CD4-positive, alpha-beta T cell (primary cell): Measurements from ENCODE around the gene RMP24.

Experiments
- ATAC-seq: fragments of 200-7000 bp; cut with Tn5 transposase; one replicate; pipeline ENCODE4 v1.10.0; 2022; ENCODE audit warnings: mild to moderate bottlenecking; ENCODE audit not compliant: poor library complexity
- CTCF ChIA-PET: fragments of 350-600 bp; sonication (Branson Sonifier 250); formaldehyde crosslinking; loops from one replicate; lab custom pipeline; 2021; ENCODE audit warnings: antibody characterized with exemption, inconsistent platforms; lab: Charles Lee
- POLR2A ChIA-PET: fragments of 350-600 bp; sonication (Branson Sonifier 250); formaldehyde crosslinking; loops from one replicate; lab custom pipeline; 2021; ENCODE audit warnings: antibody characterized with exemption, inconsistent platforms; lab: Charles Lee
- DNase-seq, 14 experiments: peaks; one replicate each; pipeline ENCODE4 v3.0.0-alpha.2; 2013 to 2020; ENCODE audit warnings: mixed read lengths in 2 of 14
- H3K27ac ChIP-seq, 2 donors: one replicate each; pipeline versions ENCODE4 v1.5.1 to v1.7.0; 2013; ENCODE audit warnings: low read length in 2 of 2, low read depth in 1 of 2, mild to moderate bottlenecking in 1 of 2
- H3K27me3 ChIP-seq, 2 experiments: 1 replicate in 1 of 2; 2 replicates in 1 of 2; pipeline versions ENCODE4 v1.6.1 to v1.7.0; 2013; ENCODE audit warnings: low read length in 2 of 2, control low read depth in 1 of 2, mild to moderate bottlenecking in 1 of 2, moderate library complexity in 1 of 2; ENCODE audit not compliant: insufficient read depth in 2 of 2, control insufficient read depth in 1 of 2
- H3K36me3 ChIP-seq: one replicate; pipeline ENCODE4 v1.6.1; 2013; ENCODE audit warnings: low read length, control low read depth; ENCODE audit not compliant: insufficient read depth
- H3K4me1 ChIP-seq: one replicate; pipeline ENCODE4 v1.6.1; 2013; ENCODE audit warnings: low read length, control low read depth; ENCODE audit not compliant: insufficient read depth
- H3K4me3 ChIP-seq: one replicate; pipeline ENCODE4 v1.5.1; 2013; ENCODE audit warnings: mild to moderate bottlenecking, low read length, moderate library complexity
- H3K9me3 ChIP-seq, 2 experiments: 1 replicate in 1 of 2; 2 replicates in 1 of 2; pipeline versions ENCODE4 v1.6.1 to v1.7.0; 2013; ENCODE audit warnings: low read length in 2 of 2, mild to moderate bottlenecking in 2 of 2, control low read depth in 1 of 2, moderate library complexity in 1 of 2; ENCODE audit not compliant: control insufficient read depth in 1 of 2, insufficient read depth in 1 of 2
- H3K27ac Mint-ChIP-seq: one replicate; pipeline ENCODE4 v1.8.0; 2020; ENCODE audit warnings: mixed read lengths
- H3K27me3 Mint-ChIP-seq: one replicate; pipeline ENCODE4 v1.8.0; 2021; ENCODE audit warnings: mixed read lengths
- H3K36me3 Mint-ChIP-seq: one replicate; pipeline ENCODE4 v1.8.0; 2021; ENCODE audit warnings: low read depth, mixed read lengths
- H3K4me1 Mint-ChIP-seq: one replicate; pipeline ENCODE4 v1.8.0; 2021; ENCODE audit warnings: low read depth, mixed read lengths
- H3K4me3 Mint-ChIP-seq: one replicate; pipeline ENCODE4 v1.8.0; 2020; ENCODE audit warnings: mild to moderate bottlenecking, mixed read lengths
- H3K9me3 Mint-ChIP-seq: one replicate; pipeline ENCODE4 v1.8.0; 2020; ENCODE audit warnings: mixed read lengths
- intact Hi-C, 2 experiments: fragments of 100-400 bp; cut with DNase I in 1 of 2; cut with micrococcal nuclease in 1 of 2; formaldehyde crosslinking; loops; one replicate each; pipeline versions ENCODE4 v1.15.1 to v1.9.0; 2023 to 2025; cut with DNase I, micrococcal nuclease
- TF ChIP-seq, protein P1 (sequence below): fragments of 200-600 bp; IDR thresholded peaks from one replicate; pipeline ENCODE4 v1.8.0; 2022; ENCODE audit warnings: antibody characterized with exemption, mild to moderate bottlenecking

RMP24 gene

DNA sequence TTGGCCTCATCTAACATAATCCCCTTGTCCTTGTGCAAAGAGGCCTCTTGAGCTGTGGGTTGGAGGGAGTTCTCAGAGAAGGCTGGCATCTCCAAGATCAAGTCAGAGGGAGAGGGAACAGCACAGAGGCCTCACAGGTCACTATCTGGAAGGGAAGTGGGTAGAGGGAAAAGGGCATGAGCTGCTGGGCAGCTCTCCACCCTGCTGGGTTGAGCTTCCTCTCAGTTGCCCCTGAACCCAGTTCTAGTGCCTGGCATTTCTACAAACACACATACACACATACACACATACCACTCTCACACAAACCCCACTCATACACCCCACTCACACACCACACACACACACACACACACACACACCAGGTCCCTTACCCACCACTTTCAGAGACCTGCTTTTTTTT is 30.3 kb upstream of the RMP24 start:
- H3K36me3 ChIP-seq: no peaks in the 10 kb centered on the region
- no peaks in the 10 kb centered on the region for H3K27me3 ChIP-seq
- H3K27me3 Mint-ChIP-seq: peaks cover 12% of the 10 kb centered on the region
- no peaks in the 10 kb centered on the region for H3K4me1 Mint-ChIP-seq
- no peaks in the 10 kb centered on the region for H3K4me1 ChIP-seq
- no peaks in the 10 kb centered on the region for H3K9me3 Mint-ChIP-seq
- TF ChIP-seq, protein P1, sequence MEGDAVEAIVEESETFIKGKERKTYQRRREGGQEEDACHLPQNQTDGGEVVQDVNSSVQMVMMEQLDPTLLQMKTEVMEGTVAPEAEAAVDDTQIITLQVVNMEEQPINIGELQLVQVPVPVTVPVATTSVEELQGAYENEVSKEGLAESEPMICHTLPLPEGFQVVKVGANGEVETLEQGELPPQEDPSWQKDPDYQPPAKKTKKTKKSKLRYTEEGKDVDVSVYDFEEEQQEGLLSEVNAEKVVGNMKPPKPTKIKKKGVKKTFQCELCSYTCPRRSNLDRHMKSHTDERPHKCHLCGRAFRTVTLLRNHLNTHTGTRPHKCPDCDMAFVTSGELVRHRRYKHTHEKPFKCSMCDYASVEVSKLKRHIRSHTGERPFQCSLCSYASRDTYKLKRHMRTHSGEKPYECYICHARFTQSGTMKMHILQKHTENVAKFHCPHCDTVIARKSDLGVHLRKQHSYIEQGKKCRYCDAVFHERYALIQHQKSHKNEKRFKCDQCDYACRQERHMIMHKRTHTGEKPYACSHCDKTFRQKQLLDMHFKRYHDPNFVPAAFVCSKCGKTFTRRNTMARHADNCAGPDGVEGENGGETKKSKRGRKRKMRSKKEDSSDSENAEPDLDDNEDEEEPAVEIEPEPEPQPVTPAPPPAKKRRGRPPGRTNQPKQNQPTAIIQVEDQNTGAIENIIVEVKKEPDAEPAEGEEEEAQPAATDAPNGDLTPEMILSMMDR: no peak
- H3K4me3 ChIP-seq: no peak overlapping the region
- ChIA-PET CTCF (interaction anchor here (2.0 kb wide), 1 partner anchor 8 kb away, joined by 5 read pairs; no protein-coding TSS in a partner anchor), POLR2A (no interaction called here)
- ATAC-seq (no peak), DNase-seq (no peak)
- H3K27ac ChIP-seq: no peak overlapping the region
- no peaks in the 10 kb centered on the region for H3K36me3 Mint-ChIP-seq
- intact Hi-C loops: no loop called here
- no peak overlapping the region for H3K4me3 Mint-ChIP-seq
- H3K27ac Mint-ChIP-seq: no peak overlapping the region
- no peaks in the 10 kb centered on the region for H3K9me3 ChIP-seq

DNA sequence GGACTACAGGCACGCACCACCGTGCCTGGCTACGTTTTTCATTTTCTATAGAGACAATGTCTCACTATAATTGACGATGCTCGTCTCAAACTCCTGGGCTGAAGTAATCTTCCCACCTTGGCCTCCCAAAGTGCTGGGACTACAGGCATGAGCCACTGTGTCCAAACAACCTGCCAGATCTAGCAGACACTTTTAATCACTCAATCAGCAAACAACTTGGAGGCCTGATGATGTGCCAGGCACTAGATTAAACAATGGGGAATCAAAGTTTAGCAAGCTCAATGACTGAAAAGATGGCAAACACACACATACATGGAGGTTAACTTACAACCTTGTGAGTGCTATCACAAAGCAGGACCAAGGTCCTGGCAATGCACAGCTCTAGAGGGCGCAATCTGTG is 29.8 kb upstream of the RMP24 start:
- no peaks in the 10 kb centered on the region for H3K36me3 ChIP-seq
- Mint-ChIP-seq H3K27me3 (peaks cover 12% of the 10 kb centered on the region), H3K36me3 (no peaks in the 10 kb centered on the region), H3K4me1 (no peaks in the 10 kb centered on the region), H3K27ac (no peak overlapping the region), H3K4me3 (no peak overlapping the region), H3K9me3 (no peaks in the 10 kb centered on the region)
- no peaks in the 10 kb centered on the region for H3K9me3 ChIP-seq
- H3K27me3 ChIP-seq: no peaks in the 10 kb centered on the region
- DNase-seq (no peak), ATAC-seq (no peak)
- ChIA-PET CTCF (no interaction called here), POLR2A (no interaction called here)
- H3K4me1 ChIP-seq: no peaks in the 10 kb centered on the region
- no peak overlapping the region for H3K4me3 ChIP-seq
- TF ChIP-seq, protein P1: no peak
- no peak overlapping the region for H3K27ac ChIP-seq
- intact Hi-C loops: no loop called here

DNA sequence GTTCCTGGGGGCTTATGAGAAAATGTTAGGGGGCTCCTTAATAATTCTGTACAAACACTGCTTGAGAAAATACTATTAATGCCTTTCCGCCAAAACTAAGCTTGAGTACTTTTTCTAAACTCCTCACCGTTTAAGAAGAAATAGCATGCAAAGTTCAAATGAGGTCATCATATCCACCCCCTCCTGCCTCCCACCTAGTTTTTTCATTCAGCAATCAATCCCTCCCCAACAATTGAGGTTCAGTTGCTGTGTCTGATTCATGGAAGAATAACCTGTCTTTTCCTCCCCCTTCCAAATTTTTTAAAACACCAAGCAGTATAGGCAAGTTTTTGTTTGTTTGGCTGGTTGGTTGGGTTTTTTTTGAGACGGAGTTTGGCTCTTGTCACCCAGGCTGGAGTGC is 24.4 kb upstream of the RMP24 start:
- ATAC-seq (no peak), DNase-seq (no peak)
- no peaks in the 10 kb centered on the region for H3K9me3 Mint-ChIP-seq
- no peak overlapping the region for H3K27ac ChIP-seq
- no peak overlapping the region for H3K4me3 Mint-ChIP-seq
- no peak overlapping the region for H3K27ac Mint-ChIP-seq
- POLR2A ChIA-PET: no interaction called here
- H3K4me1 ChIP-seq: peaks cover 9% of the 10 kb centered on the region
- H3K27me3 ChIP-seq: peaks cover 8 to 9% of the 10 kb centered on the region in 2 experiments
- H3K4me3 ChIP-seq: no peak overlapping the region
- H3K27me3 Mint-ChIP-seq: peaks cover 24% of the 10 kb centered on the region
- TF ChIP-seq, protein P1: no peak
- H3K4me1 Mint-ChIP-seq: peaks cover 6% of the 10 kb centered on the region
- CTCF ChIA-PET: interaction anchor here (1.2 kb wide), 1 partner anchor 18 kb away, joined by 3 read pairs; no protein-coding TSS in a partner anchor
- no peaks in the 10 kb centered on the region for H3K36me3 Mint-ChIP-seq
- peaks cover 0 to 4% of the 10 kb centered on the region in 2 experiments for H3K9me3 ChIP-seq
- H3K36me3 ChIP-seq: no peaks in the 10 kb centered on the region
- intact Hi-C loops: no loop called here
